Aorta (tissue), 5 donors: ENCODE results near the gene ARMH3. TPM values are rescaled to one million over a fixed set of nuclear protein-coding genes. Genes with fewer than 3 reads are reported as not detected.

Experiments used
- ATAC-seq: fragments of 200-7000 bp; cut with Tn5 transposase; one replicate; pipeline ENCODE4 v1.9.1; 2022; ENCODE audit warnings: moderate library complexity; ENCODE audit not compliant: low FRiP score
- DNase-seq, 2 donors: peaks; one replicate each; pipeline ENCODE4 v3.0.0-alpha.2; 2020
- H3K27ac ChIP-seq, 2 donors: one replicate each; pipeline ENCODE4 v1.5.1; 2013; ENCODE audit warnings: low read length in 2 of 2, mild to moderate bottlenecking in 2 of 2, moderate library complexity in 2 of 2, control low read depth in 1 of 2, inconsistent platforms in 1 of 2, low read depth in 1 of 2
- H3K27me3 ChIP-seq, 2 donors: one replicate each; pipeline ENCODE4 v1.6.1; 2013; ENCODE audit warnings: control low read depth in 1 of 2, low read length in 1 of 2, mild to moderate bottlenecking in 1 of 2, moderate library complexity in 1 of 2; ENCODE audit not compliant: insufficient read depth in 2 of 2, control insufficient read depth in 1 of 2
- H3K36me3 ChIP-seq, 2 donors: one replicate each; pipeline ENCODE4 v1.6.1; 2013; ENCODE audit warnings: control low read depth in 1 of 2, low read length in 1 of 2, mild to moderate bottlenecking in 1 of 2; ENCODE audit not compliant: insufficient read depth in 2 of 2, control insufficient read depth in 1 of 2
- H3K4me1 ChIP-seq, 2 donors: one replicate each; pipeline ENCODE4 v1.6.1; 2013; ENCODE audit warnings: low read length in 2 of 2, control low read depth in 1 of 2, mild to moderate bottlenecking in 1 of 2, moderate library complexity in 1 of 2; ENCODE audit not compliant: insufficient read depth in 2 of 2, control insufficient read depth in 1 of 2
- H3K4me3 ChIP-seq, 2 donors: one replicate each; pipeline ENCODE4 v1.5.1; 2013; ENCODE audit warnings: low read length in 2 of 2, control low read depth in 1 of 2, mild to moderate bottlenecking in 1 of 2
- H3K9me3 ChIP-seq: one replicate; pipeline ENCODE4 v1.6.1; 2013; ENCODE audit warnings: mild to moderate bottlenecking, low read length; ENCODE audit not compliant: control insufficient read depth
- WGBS, 2 donors: extraction: QIAGEN DNeasy Blood & Tissue Kit; methylation state at CpG; one replicate each; pipeline ENCODE4 v1.1.7; 2013; 5-methylcytosine and 5-hydroxymethylcytosine counted together
- intact Hi-C, 2 donors: fragments of 100-400 bp; cut with DNase I; formaldehyde crosslinking; loops; one replicate each; pipeline versions ENCODE4 v1.14.2 to v1.15.0; 2022
- polyA plus RNA-seq, 2 donors: library from polyadenylated mRNA; stranded (reverse); fragments of 200-250 nt; gene quantifications; one replicate each; pipeline ENCODE4 v1.2.3, GENCODE V29; 2013
- total RNA-seq, 2 donors: library from RNA; stranded (reverse); fragmentation: NEBNext Ultra II Directional; extraction: Animal tissue kit (Norgen Biotek cat#: 25700); gene quantifications; one replicate each; pipeline ENCODE4 v1.2.1, GENCODE V29; 2021
- donor health status: healthy with polysubstance abuse.
- donor health status: Bipolar disorder and iron deficiency.
- donor health status: DM: no; HTN: no; CAD: no.
- donor health status: DM: no; HTN: no; CAD: no.
- donor health status: DM: yes; HTN: yes; CAD: no.

Gene ARMH3
- total and polyA plus RNA-seq, 4 donors = 8.6 to 26.9 (median 17.2) TPM

- intact Hi-C loops = no loop called here
- no peak overlapping the region for H3K27ac ChIP-seq
Observed at GRCh38 chr10:101816913-101817336, 239.0 kb downstream of the ARMH3 start.

GRCh38 chr10:101816376-101816775, 239.6 kb downstream of the ARMH3 start:
- Histone ChIP-seq H3K36me3 (no peaks in the 10 kb centered on the region), H3K4me3 (peak overlapping the region; percentile 87 to 90), H3K4me1 (peaks cover 0 to 2% of the 10 kb centered on the region in 2 donors), H3K27me3 (no peaks in the 10 kb centered on the region), H3K9me3 (no peaks in the 10 kb centered on the region), H3K27ac (no peak overlapping the region)
- 1% methylated on average over 5 of the region's 5 CpGs for WGBS, 2 donors
- intact Hi-C loops = no loop called here
- DNase-seq = no peak
- no peak for ATAC-seq

More at GRCh38 chr10:101816913-101817336, 239.0 kb downstream of the ARMH3 start:
- WGBS, 2 donors = 0% methylated on average over 14 of the region's 14 CpGs
- Histone ChIP-seq H3K36me3 (no peaks in the 10 kb centered on the region), H3K9me3 (no peaks in the 10 kb centered on the region), H3K27me3 (no peaks in the 10 kb centered on the region), H3K4me1 (peaks cover 0 to 2% of the 10 kb centered on the region in 2 donors), H3K4me3 (peak overlapping the region; percentile 87 to 90)
- no peak for ATAC-seq
- DNase-seq = no peak

GRCh38 chr10:101814466-101815071, 241.4 kb downstream of the ARMH3 start:
- H3K4me3 ChIP-seq = peak overlapping the region; percentile 11 to 90
- no peaks in the 10 kb centered on the region for H3K27me3 ChIP-seq
- H3K9me3 ChIP-seq = no peaks in the 10 kb centered on the region
- DNase-seq (no peak), ATAC-seq (no peak)
- H3K4me1 ChIP-seq = peaks cover 0 to 2% of the 10 kb centered on the region in 2 donors
- H3K36me3 ChIP-seq = no peaks in the 10 kb centered on the region
- H3K27ac ChIP-seq = no peak overlapping the region
- WGBS, 2 donors = 54 to 64% methylated on average over 8 of the region's 8 CpGs
- intact Hi-C loops = no loop called here

GRCh38 chr10:101812606-101813005, 243.4 kb downstream of the ARMH3 start:
- H3K4me3 ChIP-seq = no peak overlapping the region
- peaks cover 0 to 2% of the 10 kb centered on the region in 2 donors for H3K4me1 ChIP-seq
- intact Hi-C loops = no loop called here
- H3K27ac ChIP-seq = no peak overlapping the region
- H3K9me3 ChIP-seq = no peaks in the 10 kb centered on the region
- WGBS, 2 donors = 72 to 75% methylated on average over 4 of the region's 4 CpGs
- DNase-seq (peak in 1 of 2 donors; percentile 24), ATAC-seq (no peak)
- H3K36me3 ChIP-seq = no peaks in the 10 kb centered on the region
- no peaks in the 10 kb centered on the region for H3K27me3 ChIP-seq

GRCh38 chr10:101807158-101807557, 248.8 kb downstream of the ARMH3 start:
- ATAC-seq = no peak
- Histone ChIP-seq H3K27me3 (no peaks in the 10 kb centered on the region), H3K9me3 (no peaks in the 10 kb centered on the region), H3K4me1 (no peaks in the 10 kb centered on the region), H3K36me3 (peaks cover 2% of the 10 kb centered on the region in 2 donors), H3K27ac (no peak overlapping the region), H3K4me3 (no peak overlapping the region)
- no peak for DNase-seq
- WGBS, 2 donors = 59 to 61% methylated on average over 1 of the region's 1 CpG
- intact Hi-C loops = no loop called here

- Histone ChIP-seq H3K36me3 (peaks cover 6 to 13% of the 10 kb centered on the region in 2 donors), H3K9me3 (no peaks in the 10 kb centered on the region), H3K4me1 (no peaks in the 10 kb centered on the region), H3K27me3 (no peaks in the 10 kb centered on the region), H3K27ac (no peak overlapping the region), H3K4me3 (no peak overlapping the region)
- 59 to 61% methylated on average over 4 of the region's 4 CpGs for WGBS, 2 donors
- DNase-seq = no peak
- intact Hi-C loops = no loop called here
- ATAC-seq = no peak
Observed at GRCh38 chr10:101803511-101803910, 252.5 kb downstream of the ARMH3 start.

- H3K27me3 ChIP-seq = no peaks in the 10 kb centered on the region
- H3K4me1 ChIP-seq = no peaks in the 10 kb centered on the region
- WGBS, 2 donors = 63 to 71% methylated on average over 4 of the region's 4 CpGs
- H3K27ac ChIP-seq = no peak overlapping the region
- peaks cover 11 to 21% of the 10 kb centered on the region in 2 donors for H3K36me3 ChIP-seq
- no peaks in the 10 kb centered on the region for H3K9me3 ChIP-seq
- no peak overlapping the region for H3K4me3 ChIP-seq
- DNase-seq (no peak), ATAC-seq (no peak)
- intact Hi-C loops = no loop called here
Observed at GRCh38 chr10:101797403-101798059, 258.4 kb downstream of the ARMH3 start.
